ENCODE results near the gene MARK4. TPM values are rescaled to one million over a fixed set of nuclear protein-coding genes. Genes with fewer than 3 reads are reported as not detected.

MARK4 gene
- total and polyA plus RNA-seq, 2 experiments from 2014 or later: 16.6 to 38.6 TPM

DNA sequence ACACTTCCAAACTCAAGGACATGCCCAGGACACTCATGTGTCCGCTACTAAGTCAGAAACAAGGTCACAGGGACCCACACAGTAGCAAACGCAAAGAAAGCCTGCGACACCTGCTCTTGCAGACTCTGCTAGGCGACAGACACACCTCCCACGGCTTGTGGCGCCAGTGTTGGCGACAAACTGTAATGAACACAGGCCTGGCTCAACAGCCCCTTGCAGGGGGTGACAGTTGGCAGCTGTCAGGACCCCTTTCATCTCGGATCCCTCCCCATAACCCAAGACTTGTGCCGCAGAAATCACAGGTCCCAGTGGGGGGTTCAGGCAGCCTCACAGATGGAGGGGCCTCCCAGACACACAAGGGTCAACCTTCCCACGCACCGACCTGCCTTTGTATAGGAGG is 71.2 kb downstream of the MARK4 start:
- H3K27me3 Mint-ChIP-seq (ENCODE audit: insufficient read depth, low read depth, poor library complexity): peaks cover 42% of the 10 kb centered on the region
- H3K4me2 ChIP-seq: no peak overlapping the region
- peaks cover 40% of the 10 kb centered on the region for H3K27me3 ChIP-seq (ENCODE audit: insufficient read depth)
- H3K79me2 ChIP-seq (replicated peaks; ENCODE audit: insufficient read depth): no peaks in the 10 kb centered on the region
- H3K9me2 ChIP-seq (ENCODE audit: insufficient read depth): no peaks in the 10 kb centered on the region
- peaks cover 21% of the 10 kb centered on the region; the same call in 1 of the 2 replicates for H3F3A ChIP-seq (replicated peaks; ENCODE audit: low read depth)
- no peaks in the 10 kb centered on the region; the same call in 2 of the 3 replicates for H3K9me3 Mint-ChIP-seq
- H3K36me3 Mint-ChIP-seq (ENCODE audit: low read depth): no peaks in the 10 kb centered on the region
- DNase-seq (ENCODE audit: low spot score) (no peak), ATAC-seq (no peak)
- no peak overlapping the region for H3K4me3 ChIP-seq
- H4K20me1 ChIP-seq (replicated peaks; ENCODE audit: insufficient read depth): no peaks in the 10 kb centered on the region
- H3K27ac ChIP-seq (ENCODE audit: low read depth): no peak overlapping the region
- peaks cover 14% of the 10 kb centered on the region for H3K4me1 Mint-ChIP-seq
- no peak overlapping the region for H2AFZ ChIP-seq
- peaks cover 18% of the 10 kb centered on the region for H3K4me1 ChIP-seq (ENCODE audit: insufficient read depth)
- H3K4me3 Mint-ChIP-seq: no peak overlapping the region
- H3K27ac Mint-ChIP-seq: no peak overlapping the region
- TF ChIP-seq ZNF462 (CRISPR knock-in tag; IDR thresholded peaks at IDR 0.05) (no peak), POLR2AphosphoS5 (IDR thresholded peaks at IDR 0.05; ENCODE audit: low read depth) (no peak), STAT1 (IDR thresholded peaks at IDR 0.05; ENCODE audit: unreplicated experiment) (no peak), NANOG (IDR thresholded peaks at IDR 0.05; ENCODE audit: borderline replicate concordance) (no peak), ZNF114 (CRISPR knock-in tag; IDR thresholded peaks at IDR 0.05) (no peak), EZH2 (IDR thresholded peaks at IDR 0.05; ENCODE audit: low read depth, unreplicated experiment) (no peak), ZNF331 (CRISPR knock-in tag; IDR thresholded peaks at IDR 0.05; ENCODE audit: low read depth) (no peak), EZH2phosphoT487 (IDR thresholded peaks at IDR 0.05; ENCODE audit: unreplicated experiment) (no peak)
- TF ChIP-seq, protein P1, sequence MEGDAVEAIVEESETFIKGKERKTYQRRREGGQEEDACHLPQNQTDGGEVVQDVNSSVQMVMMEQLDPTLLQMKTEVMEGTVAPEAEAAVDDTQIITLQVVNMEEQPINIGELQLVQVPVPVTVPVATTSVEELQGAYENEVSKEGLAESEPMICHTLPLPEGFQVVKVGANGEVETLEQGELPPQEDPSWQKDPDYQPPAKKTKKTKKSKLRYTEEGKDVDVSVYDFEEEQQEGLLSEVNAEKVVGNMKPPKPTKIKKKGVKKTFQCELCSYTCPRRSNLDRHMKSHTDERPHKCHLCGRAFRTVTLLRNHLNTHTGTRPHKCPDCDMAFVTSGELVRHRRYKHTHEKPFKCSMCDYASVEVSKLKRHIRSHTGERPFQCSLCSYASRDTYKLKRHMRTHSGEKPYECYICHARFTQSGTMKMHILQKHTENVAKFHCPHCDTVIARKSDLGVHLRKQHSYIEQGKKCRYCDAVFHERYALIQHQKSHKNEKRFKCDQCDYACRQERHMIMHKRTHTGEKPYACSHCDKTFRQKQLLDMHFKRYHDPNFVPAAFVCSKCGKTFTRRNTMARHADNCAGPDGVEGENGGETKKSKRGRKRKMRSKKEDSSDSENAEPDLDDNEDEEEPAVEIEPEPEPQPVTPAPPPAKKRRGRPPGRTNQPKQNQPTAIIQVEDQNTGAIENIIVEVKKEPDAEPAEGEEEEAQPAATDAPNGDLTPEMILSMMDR (conservative IDR thresholded peaks at IDR 0.05; ENCODE audit: low read depth in 2 of 2): no peak
- no peaks in the 10 kb centered on the region for H3K36me3 ChIP-seq (ENCODE audit: insufficient read depth)
